SH-SY5Y (cell line): Measurements from ENCODE around the gene SHC4.

Experiments
- GATA2 ChIP-seq: IDR thresholded peaks from 2 replicates; pipeline ENCODE4 v1.6.1; 2011; ENCODE audit warnings: mild to moderate bottlenecking, low read depth, low read length
- GATA3 ChIP-seq: IDR thresholded peaks from 2 replicates; pipeline ENCODE4 v1.6.1; 2011; ENCODE audit warnings: low read depth, mild to moderate bottlenecking, low read length, moderate library complexity

DNA sequence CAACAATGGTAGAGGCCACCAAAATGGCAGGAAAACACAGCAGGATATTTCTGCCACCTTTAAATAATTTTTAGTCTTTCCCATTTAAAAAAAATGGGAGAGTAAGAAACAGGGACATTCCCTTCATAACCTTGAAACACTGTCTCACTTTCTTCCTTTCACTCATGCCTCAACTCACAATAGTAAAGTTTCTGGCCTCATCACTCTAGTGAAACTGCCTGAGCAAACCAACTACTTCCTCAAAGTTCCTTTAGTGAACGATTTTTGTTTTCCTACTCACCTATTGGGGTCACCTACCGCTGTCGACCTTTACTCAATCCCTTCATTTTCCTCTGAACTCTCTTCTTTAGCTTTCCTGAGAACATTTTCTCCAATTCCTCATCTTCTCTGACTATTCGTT lies 33.0 kb downstream of the SHC4 start:
- TF ChIP-seq GATA2: no peak
- TF ChIP-seq GATA3: no peak
